WI38 (cell line): ENCODE results near the gene MACF1.
A peak's percentile ranks its signal among the peaks of the same experiment; 100 is the strongest.
"Not testable (repeated sequence)": the region's sequence is repeated elsewhere in the genome, so short reads cannot be mapped to it uniquely, and the experiment has no call there.

ENCODE experiments used
- H3K4me3 ChIP-seq: 2 replicates; pipeline ENCODE4 v1.5.1; 2011; ENCODE audit warnings: low read depth, mild to moderate bottlenecking, control low read depth, low read length
- CTCF ChIP-seq: IDR thresholded peaks from 2 replicates; pipeline ENCODE4 v1.5.1; 2012; ENCODE audit warnings: low read depth, mild to moderate bottlenecking, control low read depth, low read length

Gene MACF1

GRCh38 chr1:39194398-39195051, 10.0 kb upstream of the MACF1 start:
- H3K4me3 ChIP-seq = no peak overlapping the region
- TF ChIP-seq CTCF = no peak

GRCh38 chr1:39195166-39196111, 9.1 kb upstream of the MACF1 start:
- H3K4me3 ChIP-seq = no peak overlapping the region
- no peak for TF ChIP-seq CTCF

- no peak overlapping the region for H3K4me3 ChIP-seq
- TF ChIP-seq CTCF = no peak
Measured at GRCh38 chr1:39196244-39197215, 8.0 kb upstream of the MACF1 start.

- no peak overlapping the region for H3K4me3 ChIP-seq
- no peak for TF ChIP-seq CTCF
Measured at GRCh38 chr1:39199593-39199992, 4.9 kb upstream of the MACF1 start.

- H3K4me3 ChIP-seq = peak overlapping the region; percentile 60
- TF ChIP-seq CTCF = no peak
Measured at GRCh38 chr1:39205102-39205780, 746 bp downstream of the MACF1 start.

- TF ChIP-seq CTCF = no peak
- H3K4me3 ChIP-seq = peak overlapping the region; percentile 60
Measured at GRCh38 chr1:39205781-39206464, 1.4 kb downstream of the MACF1 start.

- not testable (repeated sequence) for H3K4me3 ChIP-seq
Measured at GRCh38 chr1:39208360-39208759, 3.9 kb downstream of the MACF1 start.
